CD14-positive monocyte (primary cell): ENCODE measurements around the gene DACT3. TPM values are rescaled to one million over a fixed set of nuclear protein-coding genes. Genes with fewer than 3 reads are reported as not detected.
A peak's percentile ranks its signal among the peaks of the same experiment; 100 is the strongest.

Experiments used
- DNase-seq, 3 donors: peaks; one replicate each; pipeline ENCODE4 v3.0.0-alpha.2; 2011 to 2022
- H2AFZ ChIP-seq: 2 replicates; pipeline ENCODE4 v1.6.0; 2012; ENCODE audit warnings: mild to moderate bottlenecking, low read depth, low read length, inconsistent platforms; ENCODE audit not compliant: insufficient read depth, poor library complexity, severe bottlenecking
- H3K27ac ChIP-seq, 2 donors: 1 replicate in 1 of 2; 2 replicates in 1 of 2; pipeline ENCODE4 v1.5.1; 2012 to 2013; ENCODE audit warnings: low read length in 2 of 2, control low read depth in 1 of 2, inconsistent platforms in 1 of 2, low read depth in 1 of 2, mild to moderate bottlenecking in 1 of 2
- H3K27me3 ChIP-seq, 2 donors: one replicate each; pipeline versions ENCODE4 v1.6.0 to v1.6.1; 2011 to 2013; ENCODE audit warnings: low read length in 2 of 2; ENCODE audit not compliant: control insufficient read depth in 2 of 2, insufficient read depth in 2 of 2
- H3K36me3 ChIP-seq, 2 donors: replicated peaks in 1 of 2; 1 replicate in 1 of 2; 2 replicates in 1 of 2; pipeline versions ENCODE4 v1.5.1 to v1.6.1; 2012 to 2013; ENCODE audit warnings: low read length in 2 of 2, control low read depth in 1 of 2, inconsistent platforms in 1 of 2, mild to moderate bottlenecking in 1 of 2; ENCODE audit not compliant: insufficient read depth in 2 of 2, control insufficient read depth in 1 of 2
- H3K4me1 ChIP-seq, 2 donors: 1 replicate in 1 of 2; 2 replicates in 1 of 2; pipeline versions ENCODE4 v1.5.1 to v1.6.1; 2012 to 2013; ENCODE audit warnings: low read length in 2 of 2, control low read depth in 1 of 2, inconsistent platforms in 1 of 2, mild to moderate bottlenecking in 1 of 2, moderate library complexity in 1 of 2; ENCODE audit not compliant: insufficient read depth in 2 of 2, control insufficient read depth in 1 of 2
- H3K4me2 ChIP-seq: replicated peaks from 2 replicates; pipeline ENCODE3; 2012; ENCODE audit warnings: low read length, moderate library complexity, mild to moderate bottlenecking; ENCODE audit not compliant: poor library complexity, severe bottlenecking; ENCODE audit errors: extremely low read depth
- H3K4me3 ChIP-seq, 3 experiments: fragments of 200-600 bp in 1 of 3; sonication (generic) in 1 of 3; replicated peaks in 1 of 3; 1 replicate in 2 of 3; 2 replicates in 1 of 3; pipeline ENCODE4 v1.5.1; 2011 to 2013; ENCODE audit warnings: low read length in 3 of 3, mild to moderate bottlenecking in 3 of 3, control low read depth in 2 of 3, low read depth in 2 of 3, inconsistent platforms in 1 of 3, moderate library complexity in 1 of 3
- H3K79me2 ChIP-seq: 2 replicates; pipeline ENCODE4 v1.6.0; 2012; ENCODE audit warnings: mild to moderate bottlenecking, control low read depth, inconsistent platforms, low read length, moderate library complexity; ENCODE audit not compliant: insufficient read depth
- H3K9ac ChIP-seq: 2 replicates; pipeline ENCODE4 v1.6.0; 2017; ENCODE audit warnings: low read length, mild to moderate bottlenecking; ENCODE audit not compliant: insufficient read depth, poor library complexity, severe bottlenecking
- H3K9me3 ChIP-seq, 2 donors: replicated peaks in 1 of 2; 1 replicate in 1 of 2; 2 replicates in 1 of 2; pipeline versions ENCODE4 v1.5.1 to v1.6.1; 2012 to 2013; ENCODE audit warnings: low read length in 2 of 2, control low read depth in 1 of 2; ENCODE audit not compliant: control insufficient read depth in 1 of 2, insufficient read depth in 1 of 2
- H4K20me1 ChIP-seq: 2 replicates; pipeline ENCODE4 v1.6.0; 2012; ENCODE audit warnings: mild to moderate bottlenecking, low read length, control low read depth, moderate library complexity; ENCODE audit not compliant: insufficient read depth
- H3K27ac Mint-ChIP-seq, 7 donors: one replicate each; pipeline ENCODE4 v1.8.0; 2020; ENCODE audit warnings: mild to moderate bottlenecking in 7 of 7, mixed read lengths in 7 of 7, moderate library complexity in 6 of 7, inconsistent platforms in 2 of 7
- H3K27me3 Mint-ChIP-seq, 3 donors: one replicate each; pipeline ENCODE4 v1.8.0; 2021 to 2022; ENCODE audit warnings: low read depth in 3 of 3, mild to moderate bottlenecking in 3 of 3, mixed read lengths in 3 of 3, moderate library complexity in 3 of 3, inconsistent platforms in 1 of 3
- H3K36me3 Mint-ChIP-seq, 2 donors: one replicate each; pipeline ENCODE4 v1.8.0; 2020; ENCODE audit warnings: mixed read lengths in 2 of 2, inconsistent platforms in 1 of 2, mild to moderate bottlenecking in 1 of 2
- H3K4me1 Mint-ChIP-seq: one replicate; pipeline ENCODE4 v1.8.0; 2020; ENCODE audit warnings: mild to moderate bottlenecking, mixed read lengths
- H3K4me3 Mint-ChIP-seq, 2 donors: one replicate each; pipeline ENCODE4 v1.8.0; 2020; ENCODE audit warnings: mild to moderate bottlenecking in 2 of 2, mixed read lengths in 2 of 2, moderate library complexity in 1 of 2
- H3K9me3 Mint-ChIP-seq, 7 donors: one replicate each; pipeline ENCODE4 v1.8.0; 2020 to 2022; ENCODE audit warnings: mixed read lengths in 7 of 7, mild to moderate bottlenecking in 6 of 7, moderate library complexity in 6 of 7, inconsistent platforms in 2 of 7
- WGBS: methylation state at CpG from one replicate; pipeline ENCODE4 v1.1.5; 2013; ENCODE audit warnings: missing lambda C conversion rate; ENCODE audit not compliant: insufficient coverage; 5-methylcytosine and 5-hydroxymethylcytosine counted together
- intact Hi-C, 2 donors: fragments of 100-400 bp; cut with micrococcal nuclease; formaldehyde crosslinking; loops; one replicate each; pipeline versions ENCODE4 v1.15.0 to v1.15.1; 2023
- polyA plus RNA-seq, 3 donors: library from polyadenylated mRNA; depleted of rRNA in 1 of 3; unstranded in 2 of 3; stranded (reverse) in 1 of 3; fragments of 300-500 nt in 2 of 3; fragments of >200 nt in 1 of 3; fragmentation: Illumina TruSeq in 2 of 3; gene quantifications; 1 replicate in 2 of 3; 2 replicates in 1 of 3; pipeline ENCODE4 v1.2.3, GENCODE V29; 2012 to 2021
- TF ChIP-seq, protein P1 (sequence below): fragments of 200-600 bp; IDR thresholded peaks from one replicate; pipeline ENCODE4 v1.8.0; 2022; ENCODE audit warnings: antibody characterized with exemption, mild to moderate bottlenecking

The DACT3 gene
- polyA plus RNA-seq, 3 donors = 0.05 to 0.23 (median 0.09) TPM

DNA sequence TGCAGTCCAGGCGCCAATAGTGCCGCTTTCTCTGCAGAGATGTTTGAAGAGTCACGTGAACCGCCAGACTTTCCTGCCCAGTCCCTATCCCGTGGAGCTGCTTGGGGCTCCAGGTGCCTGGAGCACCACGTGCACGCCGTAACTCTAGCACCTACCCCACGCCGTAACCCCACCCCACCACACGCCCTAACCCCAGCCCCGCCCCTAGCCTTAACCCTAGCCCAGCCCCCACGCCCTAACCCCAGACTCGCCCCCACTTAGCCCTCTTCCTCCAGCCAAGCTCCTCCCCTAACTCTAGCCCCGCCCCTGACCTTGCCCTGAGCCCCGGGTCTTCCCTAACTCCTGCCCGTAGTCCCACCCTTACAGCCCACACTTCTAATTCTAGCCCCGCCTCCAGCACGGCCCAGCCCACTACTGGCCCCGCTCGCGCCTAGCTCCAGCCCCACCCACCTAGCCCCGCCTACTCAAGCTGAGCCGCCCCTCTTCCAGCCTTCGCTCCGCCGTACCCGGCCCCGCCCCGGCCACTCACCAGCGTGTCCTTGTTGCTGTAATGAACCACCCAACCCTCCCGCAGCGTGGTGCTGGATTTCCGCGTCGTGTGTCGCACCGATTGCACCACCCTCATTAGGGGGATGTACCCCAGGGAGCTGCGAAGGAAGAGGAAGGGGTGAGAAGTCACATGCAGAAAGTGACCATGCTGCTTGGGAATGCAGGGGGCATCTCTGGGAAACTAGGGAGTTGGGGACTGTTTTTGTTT, 36.4 kb upstream of the DACT3 start:
- Histone ChIP-seq H3K9ac (no peak overlapping the region), H3K9me3 (no peaks in the 10 kb centered on the region), H3K79me2 (no peaks in the 10 kb centered on the region), H2AFZ (no peak overlapping the region), H3K4me2 (no peak overlapping the region), H3K27me3 (no peaks in the 10 kb centered on the region), H3K4me1 (peaks cover 0 to 2% of the 10 kb centered on the region in 2 donors), H3K27ac (no peak overlapping the region), H3K4me3 (no peak overlapping the region), H4K20me1 (peaks cover 7% of the 10 kb centered on the region), H3K36me3 (peaks cover 86 to 99% of the 10 kb centered on the region in 2 donors)
- no peaks in the 10 kb centered on the region for H3K27me3 Mint-ChIP-seq
- intact Hi-C loops = no loop called here
- TF ChIP-seq, protein P1, sequence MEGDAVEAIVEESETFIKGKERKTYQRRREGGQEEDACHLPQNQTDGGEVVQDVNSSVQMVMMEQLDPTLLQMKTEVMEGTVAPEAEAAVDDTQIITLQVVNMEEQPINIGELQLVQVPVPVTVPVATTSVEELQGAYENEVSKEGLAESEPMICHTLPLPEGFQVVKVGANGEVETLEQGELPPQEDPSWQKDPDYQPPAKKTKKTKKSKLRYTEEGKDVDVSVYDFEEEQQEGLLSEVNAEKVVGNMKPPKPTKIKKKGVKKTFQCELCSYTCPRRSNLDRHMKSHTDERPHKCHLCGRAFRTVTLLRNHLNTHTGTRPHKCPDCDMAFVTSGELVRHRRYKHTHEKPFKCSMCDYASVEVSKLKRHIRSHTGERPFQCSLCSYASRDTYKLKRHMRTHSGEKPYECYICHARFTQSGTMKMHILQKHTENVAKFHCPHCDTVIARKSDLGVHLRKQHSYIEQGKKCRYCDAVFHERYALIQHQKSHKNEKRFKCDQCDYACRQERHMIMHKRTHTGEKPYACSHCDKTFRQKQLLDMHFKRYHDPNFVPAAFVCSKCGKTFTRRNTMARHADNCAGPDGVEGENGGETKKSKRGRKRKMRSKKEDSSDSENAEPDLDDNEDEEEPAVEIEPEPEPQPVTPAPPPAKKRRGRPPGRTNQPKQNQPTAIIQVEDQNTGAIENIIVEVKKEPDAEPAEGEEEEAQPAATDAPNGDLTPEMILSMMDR = no peak
- peak overlapping the region in 2 of 7 donors; percentile 10 to 24 for H3K27ac Mint-ChIP-seq
- WGBS = 84% methylated on average over 24 of the region's 39 CpGs
- no peak overlapping the region for H3K4me3 Mint-ChIP-seq
- H3K4me1 Mint-ChIP-seq = peaks cover 3% of the 10 kb centered on the region
- H3K36me3 Mint-ChIP-seq = peaks cover 84 to 98% of the 10 kb centered on the region in 2 donors
- peak; percentile 40 to 63 (median 51) for DNase-seq
- H3K9me3 Mint-ChIP-seq = peaks cover 0 to 7% (median 0%) of the 10 kb centered on the region in 7 donors

DNA sequence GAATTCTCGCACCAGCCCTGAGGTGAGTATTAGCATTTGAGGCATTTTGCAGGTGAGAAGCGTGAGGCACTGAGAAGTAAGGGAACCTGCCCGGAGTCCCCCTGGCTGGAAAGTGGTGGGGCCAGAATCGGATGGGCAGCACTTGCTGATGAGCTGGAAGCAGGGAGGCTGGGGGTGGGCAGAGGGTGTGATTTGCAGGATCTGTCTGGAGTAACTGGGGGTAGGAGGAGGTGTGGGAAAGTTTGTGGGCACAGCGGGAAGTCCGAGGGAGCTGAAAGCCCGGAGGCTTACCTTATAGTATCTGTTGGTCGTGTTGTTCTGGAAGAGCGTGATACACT, 35.9 kb upstream of the DACT3 start:
- Mint-ChIP-seq H3K27me3 (no peaks in the 10 kb centered on the region), H3K9me3 (peaks cover 0 to 5% (median 2%) of the 10 kb centered on the region in 7 donors), H3K36me3 (peaks cover 87 to 99% of the 10 kb centered on the region in 2 donors), H3K4me3 (no peak overlapping the region), H3K4me1 (peaks cover 3% of the 10 kb centered on the region), H3K27ac (no peak overlapping the region)
- Histone ChIP-seq H3K27me3 (no peaks in the 10 kb centered on the region), H3K27ac (no peak overlapping the region), H3K4me3 (no peak overlapping the region), H4K20me1 (peaks cover 7% of the 10 kb centered on the region), H3K9me3 (no peaks in the 10 kb centered on the region), H2AFZ (no peak overlapping the region), H3K36me3 (peaks cover 86 to 99% of the 10 kb centered on the region in 2 donors), H3K9ac (no peak overlapping the region), H3K4me2 (no peak overlapping the region), H3K79me2 (no peaks in the 10 kb centered on the region), H3K4me1 (peaks cover 0 to 2% of the 10 kb centered on the region in 2 donors)
- TF ChIP-seq, protein P1 = no peak
- 93% methylated on average over 9 of the region's 9 CpGs for WGBS
- no peak for DNase-seq
- intact Hi-C loops = no loop called here
